HG02642 (cell line): ENCODE data around the gene SFSWAP.

ENCODE experiments used
- ATAC-seq: cut with Tn5 transposase; IDR thresholded peaks from one replicate; pipeline ENCODE4 v1.9.1; 2021; ENCODE audit warnings: mild to moderate bottlenecking; ENCODE audit not compliant: unreplicated experiment, poor library complexity

The SFSWAP gene

GRCh38 chr12:131830335-131830913 is 119.5 kb downstream of the SFSWAP start:
- peak; percentile 42 for ATAC-seq

GRCh38 chr12:131830914-131831571 is 120.2 kb downstream of the SFSWAP start:
- ATAC-seq, result no peak

GRCh38 chr12:131831635-131832041 is 120.7 kb downstream of the SFSWAP start:
- ATAC-seq, result no peak

GRCh38 chr12:131832321-131833231 is 121.7 kb downstream of the SFSWAP start:
- no peak for ATAC-seq

GRCh38 chr12:131833288-131833895 is 122.5 kb downstream of the SFSWAP start:
- no peak for ATAC-seq

GRCh38 chr12:131833896-131834641 is 123.2 kb downstream of the SFSWAP start:
- no peak for ATAC-seq

- no peak for ATAC-seq
These were observed 124.1 kb downstream of the SFSWAP start for GRCh38 chr12:131834798-131835615.

GRCh38 chr12:131835616-131836171 is 124.8 kb downstream of the SFSWAP start:
- ATAC-seq, result no peak

- no peak for ATAC-seq
These were observed 125.3 kb downstream of the SFSWAP start for GRCh38 chr12:131836193-131836592.

- ATAC-seq, result no peak
These were observed 126.0 kb downstream of the SFSWAP start for GRCh38 chr12:131836714-131837397.

- ATAC-seq, result no peak
These were observed 129.9 kb downstream of the SFSWAP start for GRCh38 chr12:131840643-131841416.

GRCh38 chr12:131841547-131841946 is 130.7 kb downstream of the SFSWAP start:
- no peak for ATAC-seq

GRCh38 chr12:131842169-131842568 is 131.3 kb downstream of the SFSWAP start:
- ATAC-seq, result no peak

- ATAC-seq, result no peak
These were observed 132.6 kb downstream of the SFSWAP start for GRCh38 chr12:131843527-131843926.

GRCh38 chr12:131844140-131844539 is 133.2 kb downstream of the SFSWAP start:
- no peak for ATAC-seq

- ATAC-seq, result no peak
These were observed 133.8 kb downstream of the SFSWAP start for GRCh38 chr12:131844656-131845055.

GRCh38 chr12:131845121-131845520 is 134.2 kb downstream of the SFSWAP start:
- no peak for ATAC-seq

GRCh38 chr12:131847456-131847855 is 136.6 kb downstream of the SFSWAP start:
- no peak for ATAC-seq
